SK-N-SH treated with all-trans-retinoic acid at 6 μM for 48 hours (cell line): ENCODE measurements around the gene NFIX.

Experiments used
- ESRRG ChIP-seq: fragments of 250-450 bp; sonication (Bioruptor Pico); IDR thresholded peaks from 2 replicates; pipeline ENCODE4 v1.6.1; 2021; ENCODE audit warnings: mild to moderate bottlenecking
- ZNF8 ChIP-seq: fragments of 450-650 bp; formaldehyde crosslinking; IDR thresholded peaks from 2 replicates; pipeline ENCODE4 v1.5.0; 2020; ENCODE audit warnings: mild to moderate bottlenecking, moderate library complexity
- TF ChIP-seq, protein P1 (sequence below): fragments of 250-450 bp; sonication (Bioruptor Pico); IDR thresholded peaks from 2 replicates; pipeline ENCODE4 v1.5.1; 2020; ENCODE audit warnings: low read depth, mild to moderate bottlenecking, moderate library complexity

DNA sequence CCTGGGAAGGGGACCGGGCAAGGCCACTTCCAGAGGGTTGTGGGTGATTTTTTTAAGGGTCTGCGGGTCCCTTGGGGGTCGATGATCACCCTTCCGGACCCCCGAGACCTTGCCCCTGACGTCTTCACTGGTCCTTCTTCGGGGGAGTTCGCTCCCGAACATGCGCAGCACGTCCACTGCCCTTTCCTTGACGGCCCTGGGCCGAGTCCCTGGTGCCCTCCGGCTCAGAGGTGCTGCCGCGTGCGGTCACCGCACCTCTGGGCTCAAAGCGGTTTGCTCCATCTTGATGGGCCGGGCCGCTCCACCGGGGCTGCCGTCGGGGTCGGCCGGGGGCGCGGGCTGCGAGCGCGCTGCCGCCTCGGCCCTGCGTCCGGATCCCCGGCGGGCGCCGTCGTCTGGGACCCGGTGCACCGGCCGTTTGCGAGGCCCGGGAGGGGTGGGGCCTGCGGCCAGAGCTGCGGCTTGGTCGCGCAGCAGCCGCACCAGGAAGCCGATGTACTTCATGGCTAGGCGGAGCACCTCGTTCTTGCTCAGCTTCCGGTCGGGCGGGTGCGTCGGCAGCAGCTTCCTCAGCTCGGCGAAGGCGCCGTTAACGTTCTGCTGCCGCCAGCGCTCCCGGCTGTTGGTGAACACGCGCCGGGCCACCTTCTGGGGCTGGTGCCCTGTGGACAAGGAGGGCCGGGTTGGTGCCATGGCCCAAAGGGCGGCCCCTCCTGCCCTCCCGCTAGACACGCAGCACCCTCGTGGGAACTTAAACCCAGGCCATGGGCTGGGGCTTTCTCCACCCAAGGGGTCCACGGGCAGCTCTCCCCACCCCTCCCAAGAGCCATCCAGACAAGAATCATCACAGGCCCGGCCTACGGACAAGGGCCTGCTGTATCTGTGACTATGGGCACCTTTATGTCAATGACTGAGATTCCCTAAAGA is 104.1 kb downstream of the NFIX start:
- TF ChIP-seq ESRRG (CRISPR knock-in tag) (no peak), ZNF8 (CRISPR knock-in tag) (no peak)
- TF ChIP-seq, protein P1, sequence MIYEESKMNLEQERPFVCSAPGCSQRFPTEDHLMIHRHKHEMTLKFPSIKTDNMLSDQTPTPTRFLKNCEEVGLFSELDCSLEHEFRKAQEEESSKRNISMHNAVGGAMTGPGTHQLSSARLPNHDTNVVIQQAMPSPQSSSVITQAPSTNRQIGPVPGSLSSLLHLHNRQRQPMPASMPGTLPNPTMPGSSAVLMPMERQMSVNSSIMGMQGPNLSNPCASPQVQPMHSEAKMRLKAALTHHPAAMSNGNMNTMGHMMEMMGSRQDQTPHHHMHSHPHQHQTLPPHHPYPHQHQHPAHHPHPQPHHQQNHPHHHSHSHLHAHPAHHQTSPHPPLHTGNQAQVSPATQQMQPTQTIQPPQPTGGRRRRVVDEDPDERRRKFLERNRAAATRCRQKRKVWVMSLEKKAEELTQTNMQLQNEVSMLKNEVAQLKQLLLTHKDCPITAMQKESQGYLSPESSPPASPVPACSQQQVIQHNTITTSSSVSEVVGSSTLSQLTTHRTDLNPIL (CRISPR knock-in tag), result no peak
